Measurements from ENCODE around the gene COX5A.
"Not testable (repeated sequence)": the region's sequence is repeated elsewhere in the genome, so short reads cannot be mapped to it uniquely, and the experiment has no call there.

Gene COX5A

GRCh38 chr15:74902295-74903075, 35.4 kb downstream of the COX5A start:
- no peak for DNase-seq (ENCODE audit: low read depth in 3 of 3)

GRCh38 chr15:74901612-74902063, 36.2 kb downstream of the COX5A start:
- DNase-seq (ENCODE audit: low read depth in 3 of 3) = peak in 2 of 3 experiments; percentile 43 to 48

GRCh38 chr15:74897300-74897701, 40.6 kb downstream of the COX5A start:
- no peak for DNase-seq (ENCODE audit: low read depth in 3 of 3)

- DNase-seq (ENCODE audit: low read depth in 3 of 3) = no peak
Observed at GRCh38 chr15:74896316-74896715, 41.6 kb downstream of the COX5A start.

GRCh38 chr15:74895830-74896229, 42.0 kb downstream of the COX5A start:
- DNase-seq (ENCODE audit: low read depth in 3 of 3) = no peak

GRCh38 chr15:74894383-74894782, 43.5 kb downstream of the COX5A start:
- DNase-seq (ENCODE audit: low read depth in 3 of 3) = not testable (repeated sequence)

GRCh38 chr15:74893627-74894026, 44.2 kb downstream of the COX5A start:
- DNase-seq (ENCODE audit: low read depth in 3 of 3) = no peak

- no peak for DNase-seq (ENCODE audit: low read depth in 3 of 3)
Observed at GRCh38 chr15:74892931-74893330, 44.9 kb downstream of the COX5A start.

GRCh38 chr15:74892313-74892712, 45.6 kb downstream of the COX5A start:
- no peak for DNase-seq (ENCODE audit: low read depth in 3 of 3)

GRCh38 chr15:74891469-74891868, 46.4 kb downstream of the COX5A start:
- no peak for DNase-seq (ENCODE audit: low read depth in 3 of 3)

GRCh38 chr15:74890665-74890960, 47.3 kb downstream of the COX5A start:
- DNase-seq (ENCODE audit: low read depth in 3 of 3) = no peak

GRCh38 chr15:74889883-74890664, 47.8 kb downstream of the COX5A start, which contains the start of gene MPI:
Gene MPI, plus strand, starts transcription at chr15:74890042. Its CDS starts 32 bp downstream, at chr15:74890074.
- peak; percentile 76 to 90 (median 79) for DNase-seq (ENCODE audit: low read depth in 3 of 3)

GRCh38 chr15:74889390-74889882, 48.4 kb downstream of the COX5A start:
- DNase-seq (ENCODE audit: low read depth in 3 of 3) = no peak

GRCh38 chr15:74888716-74889115, 49.2 kb downstream of the COX5A start:
- no peak for DNase-seq (ENCODE audit: low read depth in 3 of 3)

GRCh38 chr15:74887537-74888193, 50.2 kb downstream of the COX5A start:
- not testable (repeated sequence) for DNase-seq (ENCODE audit: low read depth in 3 of 3)

GRCh38 chr15:74885461-74885860, 52.4 kb downstream of the COX5A start:
- DNase-seq (ENCODE audit: low read depth in 3 of 3) = no peak

GRCh38 chr15:74884428-74885223, 53.2 kb downstream of the COX5A start:
- no peak for DNase-seq (ENCODE audit: low read depth in 3 of 3)

- DNase-seq (ENCODE audit: low read depth in 3 of 3) = no peak
Observed at GRCh38 chr15:74882528-74882927, 55.3 kb downstream of the COX5A start.

- DNase-seq (ENCODE audit: low read depth in 3 of 3) = no peak
Observed at GRCh38 chr15:74878273-74878672, 59.6 kb downstream of the COX5A start.

GRCh38 chr15:74873756-74874424, 64.0 kb downstream of the COX5A start:
- no peak for DNase-seq (ENCODE audit: low read depth in 3 of 3)

Measured in stimulated activated CD4-positive, alpha-beta T cell treated with anti-CD3 and anti-CD28 coated beads, TNF-alpha, amount 100 ng/mL, for 24 hours (primary cell).